Keratinocyte (primary cell): ENCODE results near the gene FRAS1. TPM values are rescaled to one million over a fixed set of nuclear protein-coding genes. Genes with fewer than 3 reads are reported as not detected.

Experiments
- DNase-seq: peaks from one replicate; pipeline ENCODE4 v3.0.0-alpha.2; 2011; ENCODE audit warnings: low read depth, missing footprints, low spot score
- FAIRE-seq: peaks from 2 replicates; lab custom pipeline; 2011; peaks lifted over from hg19 to GRCh38; lab: Jason Lieb, UNC
- H2AFZ ChIP-seq: 2 replicates; pipeline ENCODE4 v1.6.0; 2012; ENCODE audit warnings: low read length, control low read depth, inconsistent platforms; ENCODE audit not compliant: control insufficient read depth
- H3K27ac ChIP-seq: 2 replicates; pipeline ENCODE4 v1.5.1; 2011; ENCODE audit warnings: low read length; ENCODE audit not compliant: control insufficient read depth, insufficient read depth
- H3K27me3 ChIP-seq: 3 replicates; pipeline ENCODE4 v1.6.0; 2011; ENCODE audit warnings: low read length; ENCODE audit not compliant: control insufficient read depth, insufficient read depth; ENCODE audit errors: extremely low read depth
- H3K36me3 ChIP-seq, 2 experiments: 2 replicates in 1 of 2; 3 replicates in 1 of 2; pipeline ENCODE4 v1.5.1; 2011; ENCODE audit warnings: low read length in 2 of 2, mild to moderate bottlenecking in 1 of 2; ENCODE audit not compliant: control insufficient read depth in 2 of 2, insufficient read depth in 2 of 2; ENCODE audit errors: extremely low read depth in 1 of 2
- H3K4me1 ChIP-seq: 3 replicates; pipeline ENCODE4 v1.5.1; 2011; ENCODE audit warnings: low read length; ENCODE audit not compliant: control insufficient read depth, insufficient read depth; ENCODE audit errors: extremely low read depth
- H3K4me2 ChIP-seq: 3 replicates; pipeline ENCODE4 v1.6.0; 2011; ENCODE audit warnings: low read depth, low read length; ENCODE audit not compliant: control insufficient read depth, insufficient read depth; ENCODE audit errors: extremely low read depth
- H3K4me3 ChIP-seq, 3 experiments: fragments of 200-600 bp in 1 of 3; sonication (generic) in 1 of 3; 2 replicates in 2 of 3; 3 replicates in 1 of 3; pipeline ENCODE4 v1.5.1; 2011 to 2016; ENCODE audit warnings: low read length in 3 of 3, mild to moderate bottlenecking in 3 of 3, control low read depth in 2 of 3, inconsistent platforms in 1 of 3, low read depth in 1 of 3, mixed read lengths in 1 of 3, mixed run types in 1 of 3, moderate library complexity in 1 of 3; ENCODE audit not compliant: control insufficient read depth in 2 of 3, insufficient read depth in 2 of 3; ENCODE audit errors: extremely low read depth in 1 of 3
- H3K79me2 ChIP-seq: 2 replicates; pipeline ENCODE4 v1.6.0; 2012; ENCODE audit warnings: low read length; ENCODE audit not compliant: control insufficient read depth, insufficient read depth
- H3K9ac ChIP-seq: 3 replicates; pipeline ENCODE4 v1.6.0; 2011; ENCODE audit warnings: low read length; ENCODE audit not compliant: control insufficient read depth, insufficient read depth; ENCODE audit errors: extremely low read depth
- H3K9me1 ChIP-seq: 3 replicates; pipeline ENCODE4 v1.6.0; 2011; ENCODE audit warnings: low read length; ENCODE audit not compliant: control insufficient read depth, insufficient read depth; ENCODE audit errors: extremely low read depth
- H3K9me3 ChIP-seq: 2 replicates; pipeline ENCODE4 v1.5.1; 2012; ENCODE audit warnings: low read depth, low read length; ENCODE audit not compliant: control insufficient read depth
- H4K20me1 ChIP-seq: 3 replicates; pipeline ENCODE4 v1.6.0; 2011; ENCODE audit warnings: low read length; ENCODE audit not compliant: control insufficient read depth, insufficient read depth; ENCODE audit errors: extremely low read depth
- EZH2 ChIP-seq: IDR thresholded peaks from one replicate; pipeline ENCODE4 v1.6.1; 2012; ENCODE audit warnings: inconsistent platforms, mild to moderate bottlenecking, low read length, moderate library complexity
- dilution Hi-C: fragments of 300-500 bp; cut with MboI; formaldehyde crosslinking; loops from one replicate; pipeline ENCODE4 v1.7.0; 2020; ENCODE audit warnings: low sequenced_read_pairs; ENCODE audit not compliant: extremely low pct_ligation_motif_present
- polyA plus RNA-seq, 5 experiments: library from polyadenylated mRNA; depleted of rRNA in 3 of 5; stranded (reverse) in 3 of 5; stranded (forward) in 1 of 5; unstranded in 1 of 5; fragments of >200 nt; gene quantifications; 1 replicate in 1 of 5; 2 replicates in 3 of 5; 3 replicates in 1 of 5; pipeline versions ENCODE4 v1.2.1 to v1.2.3, GENCODE V29; 2011 to 2012; ENCODE audit warnings: missing spikeins in 2 of 5, low read depth in 1 of 5, low replicate concordance in 1 of 5
- TF ChIP-seq, protein P1 (sequence below), 3 experiments: IDR thresholded peaks in 1 of 3; conservative IDR thresholded peaks in 1 of 3; optimal IDR thresholded peaks in 1 of 3; 2 replicates in 2 of 3; 3 replicates in 1 of 3; pipeline versions ENCODE3 to v1.5.1; 2011; ENCODE audit warnings: low read length in 3 of 3, mild to moderate bottlenecking in 3 of 3, moderate library complexity in 2 of 3, control low read depth in 1 of 3, inconsistent platforms in 1 of 3; ENCODE audit not compliant: insufficient read depth in 2 of 3; ENCODE audit errors: extremely low read depth in 1 of 3

The FRAS1 gene
- polyA plus RNA-seq, 1 donor (not counting 4 experiments of a cell fraction or from before 2014, with no cell fraction given), result 3.5 TPM

DNA sequence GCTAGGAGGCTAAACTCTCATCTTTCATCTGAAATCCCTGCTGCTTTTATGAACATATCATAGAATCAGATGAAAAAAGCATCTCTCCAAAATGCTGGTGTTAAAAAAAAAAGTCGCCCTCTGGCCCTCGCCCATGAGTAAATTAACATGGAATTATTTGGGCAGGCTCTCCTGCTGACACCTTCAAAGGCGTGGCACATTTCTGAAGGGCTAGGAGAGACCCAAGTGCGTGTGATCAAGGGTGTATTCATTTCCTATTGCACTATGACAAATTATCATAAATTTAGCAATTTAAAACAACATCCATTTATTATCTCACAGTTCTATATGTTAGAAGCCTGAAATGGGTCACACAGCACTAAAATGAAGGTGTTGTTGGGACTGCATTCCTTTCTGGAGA is 499.5 kb downstream of the FRAS1 start:
- Histone ChIP-seq H3K4me1 (peaks cover 84% of the 10 kb centered on the region), H3K27ac (peak overlapping the region; percentile 93), H3K9ac (peak overlapping the region; percentile 56)

DNA sequence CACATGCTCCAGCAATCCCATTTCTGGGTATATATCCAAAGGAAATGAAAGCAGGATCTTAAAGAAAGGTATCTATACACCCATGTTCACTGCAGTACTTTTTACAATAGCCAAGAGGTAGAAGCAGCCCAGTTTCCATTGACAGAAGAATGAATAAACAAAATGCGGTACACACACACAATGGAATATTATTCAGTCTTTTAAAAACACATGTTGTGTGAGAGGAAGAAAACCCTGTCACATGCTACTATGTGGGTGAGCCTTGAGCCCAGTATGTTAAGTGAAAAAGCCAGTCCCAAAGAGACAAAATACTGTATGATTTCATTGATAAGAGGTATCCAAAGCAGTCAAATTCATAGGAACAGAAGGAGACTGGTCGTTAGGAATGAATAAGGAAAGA is 500.7 kb downstream of the FRAS1 start:
- peaks cover 44% of the 10 kb centered on the region for H3K79me2 ChIP-seq
- peak; percentile 17 for FAIRE-seq

More for the DNA sequence above, 499.5 kb downstream of the FRAS1 start:
- Histone ChIP-seq H3K9me1 (no peaks in the 10 kb centered on the region), H4K20me1 (no peaks in the 10 kb centered on the region), H3K79me2 (peaks cover 34% of the 10 kb centered on the region), H3K4me2 (peak overlapping the region; percentile 70), H3K27me3 (no peaks in the 10 kb centered on the region), H3K9me3 (no peaks in the 10 kb centered on the region), H3K36me3 (peaks cover 14 to 37% of the 10 kb centered on the region in 2 experiments), H2AFZ (no peak overlapping the region), H3K4me3 (peak overlapping the region in 2 of 3 experiments; percentile 12 to 44)
- dilution Hi-C loops, result no loop called here
- DNase-seq (no peak), FAIRE-seq (no peak)
- TF ChIP-seq EZH2, result no peak
- TF ChIP-seq, protein P1, sequence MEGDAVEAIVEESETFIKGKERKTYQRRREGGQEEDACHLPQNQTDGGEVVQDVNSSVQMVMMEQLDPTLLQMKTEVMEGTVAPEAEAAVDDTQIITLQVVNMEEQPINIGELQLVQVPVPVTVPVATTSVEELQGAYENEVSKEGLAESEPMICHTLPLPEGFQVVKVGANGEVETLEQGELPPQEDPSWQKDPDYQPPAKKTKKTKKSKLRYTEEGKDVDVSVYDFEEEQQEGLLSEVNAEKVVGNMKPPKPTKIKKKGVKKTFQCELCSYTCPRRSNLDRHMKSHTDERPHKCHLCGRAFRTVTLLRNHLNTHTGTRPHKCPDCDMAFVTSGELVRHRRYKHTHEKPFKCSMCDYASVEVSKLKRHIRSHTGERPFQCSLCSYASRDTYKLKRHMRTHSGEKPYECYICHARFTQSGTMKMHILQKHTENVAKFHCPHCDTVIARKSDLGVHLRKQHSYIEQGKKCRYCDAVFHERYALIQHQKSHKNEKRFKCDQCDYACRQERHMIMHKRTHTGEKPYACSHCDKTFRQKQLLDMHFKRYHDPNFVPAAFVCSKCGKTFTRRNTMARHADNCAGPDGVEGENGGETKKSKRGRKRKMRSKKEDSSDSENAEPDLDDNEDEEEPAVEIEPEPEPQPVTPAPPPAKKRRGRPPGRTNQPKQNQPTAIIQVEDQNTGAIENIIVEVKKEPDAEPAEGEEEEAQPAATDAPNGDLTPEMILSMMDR (optimal IDR thresholded peaks at IDR 0.05 in 1 of 3, IDR thresholded peaks at IDR 0.05 in 1 of 3, conservative IDR thresholded peaks at IDR 0.05 in 1 of 3; ENCODE audit: extremely low read depth in 1 of 3, insufficient read depth in 2 of 3, low read length in 3 of 3), result no peak

More for the DNA sequence above, 500.7 kb downstream of the FRAS1 start:
- Histone ChIP-seq H3K9me1 (no peaks in the 10 kb centered on the region), H3K4me1 (peaks cover 85% of the 10 kb centered on the region), H4K20me1 (no peaks in the 10 kb centered on the region), H3K36me3 (peaks cover 17 to 46% of the 10 kb centered on the region in 2 experiments), H3K9ac (peak overlapping the region; percentile 56), H3K27ac (peak overlapping the region; percentile 93), H3K4me2 (peak overlapping the region; percentile 22), H3K9me3 (no peaks in the 10 kb centered on the region), H2AFZ (no peak overlapping the region), H3K4me3 (no peak overlapping the region), H3K27me3 (no peaks in the 10 kb centered on the region)
- TF ChIP-seq EZH2, result no peak
- TF ChIP-seq, protein P1 (optimal IDR thresholded peaks at IDR 0.05 in 1 of 3, IDR thresholded peaks at IDR 0.05 in 1 of 3, conservative IDR thresholded peaks at IDR 0.05 in 1 of 3; ENCODE audit: extremely low read depth in 1 of 3, insufficient read depth in 2 of 3, low read length in 3 of 3), result no peak
- DNase-seq, result no peak
- dilution Hi-C loops, result no loop called here
